Caco-2 (cell line): ENCODE data around the gene POU2AF1. TPM values are rescaled to one million over a fixed set of nuclear protein-coding genes. Genes with fewer than 3 reads are reported as not detected.

Experiments used
- BruUV-seq: library from RNA; stranded (reverse); fragments of 400-500 nt; replicated peaks from 2 replicates; lab custom pipeline; 2021; lab: Mats Ljungman, UMichigan
- CTCF ChIA-PET: fragments of 300-600 bp; sonication (Branson Sonifier 250); formaldehyde crosslinking; loops from one replicate; lab custom pipeline; 2022; ENCODE audit warnings: antibody characterized with exemption; lab: Charles Lee
- POLR2A ChIA-PET: fragments of 300-600 bp; sonication (Branson Sonifier 250); formaldehyde crosslinking; loops from one replicate; lab custom pipeline; 2022; ENCODE audit warnings: antibody characterized with exemption; lab: Charles Lee
- DNase-seq, 2 experiments: peaks; one replicate each; pipeline versions ENCODE4 v3.0.0 to v3.0.0-alpha.2; 2020 to 2022
- H3K27me3 ChIP-seq: replicated peaks from 2 replicates; pipeline ENCODE4 v1.6.0; 2011; ENCODE audit warnings: low read length; ENCODE audit not compliant: control insufficient read depth, insufficient read depth
- H3K36me3 ChIP-seq: 2 replicates; pipeline ENCODE4 v1.5.1; 2011; ENCODE audit warnings: low read length; ENCODE audit not compliant: control insufficient read depth, insufficient read depth
- H3K4me1 ChIP-seq: fragments of 250-450 bp; sonication (Bioruptor Pico); 2 replicates; pipeline ENCODE4 v1.5.1; 2020; ENCODE audit warnings: mild to moderate bottlenecking
- H3K4me3 ChIP-seq: 2 replicates; pipeline ENCODE4 v1.5.1; 2011; ENCODE audit warnings: low read depth, mild to moderate bottlenecking, control low read depth, low read length
- H3K9me3 ChIP-seq: fragments of 250-450 bp; sonication (Bioruptor Pico); 2 replicates; pipeline ENCODE4 v1.5.1; 2020; ENCODE audit warnings: mild to moderate bottlenecking, moderate library complexity
- H3K27ac Mint-ChIP-seq: one replicate; pipeline ENCODE4 v1.8.0; 2022; ENCODE audit warnings: mixed read lengths; ENCODE audit not compliant: unreplicated experiment
- H3K27me3 Mint-ChIP-seq: one replicate; pipeline ENCODE4 v1.8.0; 2022; ENCODE audit warnings: mixed read lengths; ENCODE audit not compliant: insufficient read depth, unreplicated experiment
- H3K36me3 Mint-ChIP-seq: one replicate; pipeline ENCODE4 v1.8.0; 2022; ENCODE audit warnings: mild to moderate bottlenecking, mixed read lengths; ENCODE audit not compliant: insufficient read depth, unreplicated experiment
- H3K4me1 Mint-ChIP-seq: one replicate; pipeline ENCODE4 v1.8.0; 2022; ENCODE audit warnings: low read depth, mixed read lengths; ENCODE audit not compliant: unreplicated experiment
- H3K4me3 Mint-ChIP-seq: one replicate; pipeline ENCODE4 v1.8.0; 2022; ENCODE audit warnings: mild to moderate bottlenecking, moderate library complexity, mixed read lengths; ENCODE audit not compliant: unreplicated experiment
- H3K9me3 Mint-ChIP-seq: one replicate; pipeline ENCODE4 v1.8.0; 2022; ENCODE audit warnings: mixed read lengths; ENCODE audit not compliant: unreplicated experiment
- intact Hi-C: fragments of 100-400 bp; cut with micrococcal nuclease; formaldehyde crosslinking; loops from one replicate; pipeline ENCODE4 v1.10.0; 2022; ENCODE audit not compliant: unreplicated experiment
- total RNA-seq: library from RNA; stranded (reverse); gene quantifications from 2 replicates; pipeline ENCODE4 v1.2.3, GENCODE V29; 2022
- TF ChIP-seq, protein P1 (sequence below), 2 experiments: fragments of 200-600 bp in 1 of 2; IDR thresholded peaks; 1 replicate in 1 of 2; 2 replicates in 1 of 2; pipeline versions ENCODE4 v1.5.1 to v1.8.0; 2011 to 2022; ENCODE audit warnings: antibody characterized with exemption in 1 of 2, control low read depth in 1 of 2, inconsistent platforms in 1 of 2, low read depth in 1 of 2, low read length in 1 of 2, mild to moderate bottlenecking in 1 of 2, moderate library complexity in 1 of 2; ENCODE audit not compliant: insufficient read depth in 1 of 2, severe bottlenecking in 1 of 2, unreplicated experiment in 1 of 2

The POU2AF1 gene
- total RNA-seq, 1 experiment from 2014 or later, result 2.7 TPM

DNA sequence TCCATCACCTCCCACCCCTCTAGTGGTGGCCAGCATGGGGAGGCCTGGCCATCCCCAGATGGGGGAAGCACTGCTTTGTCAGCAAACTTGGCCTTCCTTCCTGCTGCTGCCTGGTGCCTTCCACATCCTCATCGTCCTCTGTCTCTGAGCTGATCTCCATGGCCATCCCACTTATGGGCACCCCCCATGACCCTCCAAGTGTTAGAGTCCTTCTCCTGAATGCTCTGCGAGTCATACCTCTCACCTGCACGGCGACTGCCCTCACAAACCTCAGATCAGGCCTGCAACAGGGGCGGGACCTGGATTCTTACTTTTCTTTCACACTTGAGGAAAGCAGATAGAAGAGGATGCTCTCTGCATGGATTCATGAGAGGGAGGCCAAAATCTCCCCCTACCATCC is 24.0 kb downstream of the POU2AF1 start:
- Histone ChIP-seq H3K27me3 (no peaks in the 10 kb centered on the region), H3K4me1 (peaks cover 77% of the 10 kb centered on the region), H3K4me3 (no peak overlapping the region), H3K9me3 (no peaks in the 10 kb centered on the region), H3K36me3 (no peaks in the 10 kb centered on the region)
- Mint-ChIP-seq H3K4me1 (peaks cover 45% of the 10 kb centered on the region), H3K27me3 (no peaks in the 10 kb centered on the region), H3K4me3 (no peak overlapping the region), H3K9me3 (no peaks in the 10 kb centered on the region), H3K27ac (no peak overlapping the region), H3K36me3 (peaks cover 6% of the 10 kb centered on the region)
- ChIA-PET POLR2A (no interaction called here), CTCF (interaction anchor here (0.8 to 1.9 kb wide), 2 partner anchors 20 to 68 kb away, joined by 3 to 6 read pairs; no protein-coding TSS in a partner anchor)
- no TSS peak for BruUV-seq
- intact Hi-C loops, result no loop called here
- TF ChIP-seq, protein P1, sequence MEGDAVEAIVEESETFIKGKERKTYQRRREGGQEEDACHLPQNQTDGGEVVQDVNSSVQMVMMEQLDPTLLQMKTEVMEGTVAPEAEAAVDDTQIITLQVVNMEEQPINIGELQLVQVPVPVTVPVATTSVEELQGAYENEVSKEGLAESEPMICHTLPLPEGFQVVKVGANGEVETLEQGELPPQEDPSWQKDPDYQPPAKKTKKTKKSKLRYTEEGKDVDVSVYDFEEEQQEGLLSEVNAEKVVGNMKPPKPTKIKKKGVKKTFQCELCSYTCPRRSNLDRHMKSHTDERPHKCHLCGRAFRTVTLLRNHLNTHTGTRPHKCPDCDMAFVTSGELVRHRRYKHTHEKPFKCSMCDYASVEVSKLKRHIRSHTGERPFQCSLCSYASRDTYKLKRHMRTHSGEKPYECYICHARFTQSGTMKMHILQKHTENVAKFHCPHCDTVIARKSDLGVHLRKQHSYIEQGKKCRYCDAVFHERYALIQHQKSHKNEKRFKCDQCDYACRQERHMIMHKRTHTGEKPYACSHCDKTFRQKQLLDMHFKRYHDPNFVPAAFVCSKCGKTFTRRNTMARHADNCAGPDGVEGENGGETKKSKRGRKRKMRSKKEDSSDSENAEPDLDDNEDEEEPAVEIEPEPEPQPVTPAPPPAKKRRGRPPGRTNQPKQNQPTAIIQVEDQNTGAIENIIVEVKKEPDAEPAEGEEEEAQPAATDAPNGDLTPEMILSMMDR (IDR thresholded peaks at IDR 0.05; ENCODE audit: insufficient read depth in 1 of 2, low read depth in 1 of 2, low read length in 1 of 2, severe bottlenecking in 1 of 2, unreplicated experiment in 1 of 2), result no peak
- DNase-seq, result no peak

DNA sequence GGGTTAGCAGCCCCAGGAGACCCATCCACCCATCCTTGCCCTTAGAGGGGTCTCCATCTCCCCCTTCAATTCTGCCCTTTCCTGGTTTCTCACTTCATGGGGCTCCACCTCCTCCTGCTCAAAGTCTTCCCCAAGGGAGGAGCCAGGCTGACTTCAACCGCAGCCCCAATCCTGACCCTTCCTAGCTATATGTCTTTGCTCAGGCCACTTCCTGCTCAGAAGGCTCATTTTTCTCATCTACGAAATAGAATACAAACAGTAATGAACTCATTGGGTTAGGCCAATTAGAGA is 24.5 kb downstream of the POU2AF1 start:
- H3K36me3 Mint-ChIP-seq, result peaks cover 6% of the 10 kb centered on the region
- no peak for DNase-seq
- no TSS peak for BruUV-seq
- no peaks in the 10 kb centered on the region for H3K27me3 Mint-ChIP-seq
- no peak overlapping the region for H3K27ac Mint-ChIP-seq
- Histone ChIP-seq H3K27me3 (no peaks in the 10 kb centered on the region), H3K4me1 (peaks cover 71% of the 10 kb centered on the region), H3K4me3 (no peak overlapping the region), H3K36me3 (no peaks in the 10 kb centered on the region), H3K9me3 (no peaks in the 10 kb centered on the region)
- ChIA-PET CTCF (interaction anchor here (1.1 kb wide), 1 partner anchor 18 kb away, joined by 3 read pairs; no protein-coding TSS in a partner anchor), POLR2A (no interaction called here)
- no peaks in the 10 kb centered on the region for H3K9me3 Mint-ChIP-seq
- peaks cover 45% of the 10 kb centered on the region for H3K4me1 Mint-ChIP-seq
- TF ChIP-seq, protein P1 (IDR thresholded peaks at IDR 0.05; ENCODE audit: insufficient read depth in 1 of 2, low read depth in 1 of 2, low read length in 1 of 2, severe bottlenecking in 1 of 2, unreplicated experiment in 1 of 2), result no peak
- no peak overlapping the region for H3K4me3 Mint-ChIP-seq
- intact Hi-C loops, result no loop called here

DNA sequence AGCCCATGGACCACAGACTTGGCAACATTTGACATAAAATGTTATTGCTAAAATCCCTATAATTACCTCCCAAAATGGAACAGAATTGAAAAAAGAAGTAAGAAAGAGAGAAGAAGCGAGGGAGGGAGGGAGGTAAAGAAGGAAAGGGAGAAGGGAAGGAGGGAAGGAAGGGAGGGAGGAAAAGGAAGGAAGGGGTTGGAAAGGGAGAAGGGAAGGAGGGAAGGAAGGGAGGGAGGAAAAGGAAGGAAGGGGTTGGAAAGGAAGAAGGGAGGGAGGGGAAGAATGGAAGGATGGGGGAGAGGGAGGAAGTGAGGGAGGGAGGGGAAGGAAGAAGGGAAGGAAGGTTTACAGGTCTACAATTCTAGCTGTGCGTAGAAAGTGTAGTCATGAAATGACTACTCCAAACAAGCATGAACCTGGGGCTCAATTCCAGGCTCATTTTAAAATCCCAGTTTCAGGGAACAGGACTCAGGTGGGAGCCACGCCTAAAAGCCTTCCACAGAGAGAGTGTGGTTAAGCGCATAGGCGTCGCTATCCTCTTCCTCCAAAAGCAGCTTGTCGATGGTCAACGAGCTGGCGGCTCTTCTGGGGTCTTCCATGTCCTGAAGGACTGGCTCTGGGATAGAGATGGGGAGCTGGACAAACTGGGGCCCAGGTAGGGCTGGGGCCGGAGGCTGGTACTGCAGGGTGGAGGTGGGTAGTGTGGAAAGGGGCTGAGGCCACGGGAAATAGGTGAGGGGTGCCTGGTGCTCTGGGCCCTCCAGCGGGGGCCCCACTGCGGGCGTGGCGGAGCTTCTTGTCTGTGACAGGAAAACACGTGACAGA is 25.1 kb downstream of the POU2AF1 start:
- Mint-ChIP-seq H3K4me3 (no peak overlapping the region), H3K4me1 (peaks cover 45% of the 10 kb centered on the region), H3K27ac (no peak overlapping the region), H3K9me3 (no peaks in the 10 kb centered on the region), H3K36me3 (peaks cover 6% of the 10 kb centered on the region), H3K27me3 (no peaks in the 10 kb centered on the region)
- POLR2A ChIA-PET, result no interaction called here
- intact Hi-C loops, result no loop called here
- Histone ChIP-seq H3K4me1 (peaks cover 66% of the 10 kb centered on the region), H3K36me3 (no peaks in the 10 kb centered on the region), H3K9me3 (no peaks in the 10 kb centered on the region), H3K27me3 (no peaks in the 10 kb centered on the region), H3K4me3 (no peak overlapping the region)
- CTCF ChIA-PET, result interaction anchor here (1.1 kb wide), 1 partner anchor 17 kb away, joined by 3 read pairs; no protein-coding TSS in a partner anchor
- TF ChIP-seq, protein P1 (IDR thresholded peaks at IDR 0.05; ENCODE audit: insufficient read depth in 1 of 2, low read depth in 1 of 2, low read length in 1 of 2, severe bottlenecking in 1 of 2, unreplicated experiment in 1 of 2), result no peak
- DNase-seq, result no peak
- no TSS peak for BruUV-seq
